Neuron (in vitro differentiated cells): ENCODE data around the gene UTP3.
"Not testable (repeated sequence)": the region's sequence is repeated elsewhere in the genome, so short reads cannot be mapped to it uniquely, and the experiment has no call there.

Experiments used
- H2AFZ ChIP-seq: one replicate; pipeline ENCODE4 v1.6.1; 2013; ENCODE audit warnings: low read depth, mild to moderate bottlenecking, inconsistent platforms, low read length, moderate library complexity
- H3K27me3 ChIP-seq: one replicate; pipeline ENCODE4 v1.6.1; 2013; ENCODE audit warnings: low read length; ENCODE audit not compliant: insufficient read depth
- H3K36me3 ChIP-seq: one replicate; pipeline ENCODE4 v1.6.1; 2013; ENCODE audit warnings: low read length; ENCODE audit not compliant: insufficient read depth
- H3K4me1 ChIP-seq: one replicate; pipeline ENCODE4 v1.6.1; 2013; ENCODE audit warnings: low read length; ENCODE audit not compliant: insufficient read depth
- H3K4me3 ChIP-seq: 2 replicates; pipeline ENCODE4 v1.5.1; 2013; ENCODE audit warnings: mild to moderate bottlenecking, low read length, moderate library complexity
- H3K9me3 ChIP-seq: one replicate; pipeline ENCODE4 v1.6.1; 2013; ENCODE audit warnings: low read length

Gene UTP3

DNA sequence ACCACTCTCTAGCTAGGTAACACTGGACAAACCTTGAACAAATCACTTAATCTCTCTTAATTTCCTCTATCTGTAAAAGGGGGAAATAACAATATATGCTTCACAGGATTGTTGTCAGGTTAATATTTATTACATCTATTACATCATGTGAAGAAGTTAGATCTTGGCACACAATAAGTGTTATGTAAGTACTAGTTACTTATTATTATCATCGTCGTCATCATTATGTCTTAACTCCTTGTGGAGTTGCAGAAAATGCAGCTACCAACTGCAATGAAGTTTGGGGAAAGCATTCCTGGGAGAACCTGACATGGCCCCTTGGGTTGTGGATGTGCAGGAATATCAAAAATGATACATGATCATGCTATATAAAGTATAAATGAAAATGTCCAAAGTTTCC is 17.2 kb upstream of the UTP3 start:
- Histone ChIP-seq H2AFZ (no peak overlapping the region), H3K4me1 (no peaks in the 10 kb centered on the region)

DNA sequence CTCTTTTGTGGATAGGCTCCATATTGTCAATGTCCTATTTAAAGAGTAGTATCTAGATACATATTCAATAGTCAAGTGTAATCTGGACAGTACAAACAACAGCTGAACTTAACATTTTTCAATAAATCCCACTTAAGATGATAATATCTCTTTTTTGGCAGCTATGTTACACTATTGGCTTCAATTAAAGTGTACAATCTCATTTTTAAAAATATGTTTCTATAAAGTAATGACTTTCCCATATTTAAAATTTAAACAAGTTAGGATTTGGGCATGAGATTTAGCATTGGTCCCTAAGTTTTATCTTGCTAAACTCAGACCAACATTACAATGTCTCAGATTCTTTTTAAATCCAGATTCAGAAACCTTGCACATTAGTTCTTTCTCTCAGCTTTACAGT is 14.1 kb upstream of the UTP3 start:
- no peaks in the 10 kb centered on the region for H3K9me3 ChIP-seq
- H3K4me3 ChIP-seq, result no peak overlapping the region
- H3K4me1 ChIP-seq, result no peaks in the 10 kb centered on the region

More for the DNA sequence above, 17.2 kb upstream of the UTP3 start:
- Histone ChIP-seq H3K4me3 (no peak overlapping the region), H3K27me3 (peaks cover 18% of the 10 kb centered on the region), H3K9me3 (no peaks in the 10 kb centered on the region), H3K36me3 (no peaks in the 10 kb centered on the region)

DNA sequence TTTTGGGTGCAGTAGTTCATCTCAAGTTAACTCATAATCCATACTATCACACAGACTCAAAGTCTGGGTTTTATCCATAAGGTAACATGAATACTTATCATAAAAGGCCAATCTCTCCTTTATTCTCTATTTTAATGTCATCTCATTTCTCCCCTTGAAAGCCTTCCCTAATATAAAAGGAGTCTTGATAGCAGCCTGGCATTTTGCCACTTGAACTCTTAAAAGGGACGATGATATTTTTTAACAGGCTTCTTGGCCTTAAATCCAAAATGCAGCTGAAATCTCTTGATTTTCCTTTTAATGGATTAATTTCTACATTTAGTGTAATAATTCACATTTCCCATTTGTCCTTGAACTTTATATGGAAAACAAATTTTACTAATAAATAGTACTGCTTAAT is 13.6 kb upstream of the UTP3 start:
- H3K36me3 ChIP-seq, result no peaks in the 10 kb centered on the region
- H3K4me3 ChIP-seq, result no peak overlapping the region
- no peak overlapping the region for H2AFZ ChIP-seq
- H3K9me3 ChIP-seq, result no peaks in the 10 kb centered on the region
- H3K27me3 ChIP-seq, result peaks cover 15% of the 10 kb centered on the region
- no peaks in the 10 kb centered on the region for H3K4me1 ChIP-seq

More for the DNA sequence above, 14.1 kb upstream of the UTP3 start:
- H2AFZ ChIP-seq, result no peak overlapping the region
- peaks cover 18% of the 10 kb centered on the region for H3K27me3 ChIP-seq
- no peaks in the 10 kb centered on the region for H3K36me3 ChIP-seq

DNA sequence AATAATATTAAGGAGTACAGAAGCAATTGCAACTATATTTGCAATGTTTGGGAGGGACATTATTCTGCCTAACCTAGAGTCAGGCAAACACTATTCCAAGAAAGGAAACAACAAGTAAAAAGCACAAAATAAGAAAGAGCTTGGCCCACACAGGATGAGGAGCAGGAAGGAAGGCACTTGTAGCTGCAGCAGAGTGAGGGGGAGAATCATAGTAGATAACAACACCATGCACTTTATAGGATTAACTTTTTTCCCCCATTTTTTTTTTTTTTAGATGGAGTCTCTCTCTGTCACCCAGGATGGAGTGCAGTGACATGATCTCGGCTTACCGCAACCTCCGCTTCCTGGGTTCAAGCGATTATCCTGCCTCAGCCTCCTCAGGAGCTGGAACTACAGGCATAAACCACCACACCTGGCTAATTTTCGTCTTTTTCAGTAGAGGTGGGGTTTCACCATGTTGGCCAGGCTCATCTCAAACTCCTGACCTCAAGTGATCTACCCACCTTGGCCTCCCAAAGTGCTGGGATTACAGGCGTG is 11.7 kb upstream of the UTP3 start:
- Histone ChIP-seq H3K4me3 (no peak overlapping the region), H3K9me3 (no peaks in the 10 kb centered on the region), H3K4me1 (no peaks in the 10 kb centered on the region), H3K27me3 (peaks cover 8% of the 10 kb centered on the region), H2AFZ (no peak overlapping the region), H3K36me3 (no peaks in the 10 kb centered on the region)

DNA sequence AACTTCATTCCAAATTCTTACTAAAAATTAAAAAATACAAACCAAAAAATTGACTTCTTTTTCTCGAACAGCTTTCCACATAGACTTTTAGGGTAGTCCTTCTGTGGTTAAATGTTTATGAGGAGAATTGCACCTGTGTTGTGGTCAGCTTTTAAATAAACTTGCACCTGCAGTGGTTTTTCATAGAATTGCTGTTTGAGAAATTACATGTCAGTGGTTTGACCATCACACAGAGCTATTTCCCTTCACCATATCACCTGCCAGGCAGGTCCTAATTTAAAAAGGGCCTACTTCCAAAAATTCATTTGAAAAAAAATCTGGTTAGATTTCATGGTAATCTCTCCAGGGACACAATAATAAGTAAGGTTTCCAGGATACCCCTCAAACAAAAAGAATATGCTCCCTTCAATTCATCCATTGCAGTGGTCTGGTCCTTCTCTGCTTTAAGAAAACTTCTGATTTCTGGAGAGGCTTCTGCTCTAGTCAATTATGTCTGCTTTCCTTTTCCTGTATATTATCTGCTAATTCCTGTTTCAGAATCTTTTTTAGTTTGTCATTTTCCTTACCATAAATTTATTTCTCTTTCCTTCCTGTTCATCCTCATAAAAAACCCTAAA is 9.8 kb upstream of the UTP3 start:
- no peaks in the 10 kb centered on the region for H3K4me1 ChIP-seq
- H3K27me3 ChIP-seq, result peaks cover 8% of the 10 kb centered on the region

DNA sequence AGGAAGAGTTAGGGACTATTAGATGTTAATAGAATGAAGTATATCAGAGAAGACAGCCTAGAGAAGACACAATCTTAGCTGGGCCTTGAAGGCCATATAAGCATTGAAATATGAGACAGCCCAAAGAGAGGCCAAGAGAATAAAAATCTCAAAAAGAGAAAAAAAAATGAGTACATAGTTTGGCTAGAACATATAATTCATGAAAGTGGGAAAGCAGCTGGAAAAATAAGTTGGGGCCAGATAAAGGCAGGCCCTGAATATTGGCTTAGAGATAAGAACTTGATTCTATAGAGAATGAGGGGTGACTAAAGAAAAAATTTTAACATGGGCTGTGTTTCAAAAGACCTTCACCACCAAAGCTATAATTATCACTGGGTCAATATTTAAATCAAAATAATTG is 7.4 kb upstream of the UTP3 start:
- H3K9me3 ChIP-seq, result no peaks in the 10 kb centered on the region
- no peaks in the 10 kb centered on the region for H3K27me3 ChIP-seq
- no peaks in the 10 kb centered on the region for H3K4me1 ChIP-seq
- H3K36me3 ChIP-seq, result no peaks in the 10 kb centered on the region
- H3K4me3 ChIP-seq, result no peak overlapping the region
- H2AFZ ChIP-seq, result no peak overlapping the region

More for the DNA sequence above, 9.8 kb upstream of the UTP3 start:
- Histone ChIP-seq H3K9me3 (no peaks in the 10 kb centered on the region), H2AFZ (no peak overlapping the region), H3K36me3 (no peaks in the 10 kb centered on the region), H3K4me3 (no peak overlapping the region)

DNA sequence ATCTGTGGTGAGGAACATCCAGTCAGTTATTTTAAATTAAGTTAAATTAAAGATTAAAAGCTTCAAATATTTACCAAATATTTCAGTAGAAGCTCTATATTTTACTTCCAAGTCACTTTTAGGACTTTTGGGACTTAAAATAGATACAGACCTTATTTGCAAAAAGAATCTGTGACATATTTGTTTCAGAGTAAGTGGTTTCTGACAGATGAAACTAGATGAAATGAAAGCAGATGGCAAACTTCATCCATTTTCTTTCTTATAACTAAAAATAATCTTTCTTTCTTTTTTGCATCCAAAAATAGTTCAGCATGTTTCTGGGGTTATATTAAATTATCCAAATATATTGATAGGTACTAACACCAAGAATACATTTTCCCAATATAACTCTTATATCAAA is 6.6 kb upstream of the UTP3 start:
- H3K27me3 ChIP-seq, result no peaks in the 10 kb centered on the region
- no peak overlapping the region for H3K4me3 ChIP-seq
- H2AFZ ChIP-seq, result no peak overlapping the region
- H3K36me3 ChIP-seq, result no peaks in the 10 kb centered on the region
- H3K4me1 ChIP-seq, result no peaks in the 10 kb centered on the region
- H3K9me3 ChIP-seq, result no peaks in the 10 kb centered on the region

DNA sequence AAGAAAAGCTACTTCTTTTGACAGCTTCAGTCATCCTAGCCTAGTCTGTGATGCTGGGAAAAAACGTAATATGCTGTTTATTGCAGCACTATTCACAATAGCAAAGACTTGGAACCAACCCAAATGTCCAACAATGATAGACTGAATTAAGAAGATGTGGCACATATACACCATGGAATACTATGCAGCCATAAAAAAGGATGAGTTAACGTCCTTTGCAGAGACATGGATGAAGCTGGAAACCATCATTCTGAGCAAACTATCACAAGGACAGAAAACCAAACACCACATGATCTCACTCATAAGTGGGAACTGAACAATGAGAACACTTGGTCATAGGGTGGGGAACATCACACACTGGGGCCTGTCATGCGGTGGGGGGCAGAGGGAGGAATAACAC is 6.2 kb upstream of the UTP3 start:
- not testable (repeated sequence) for H3K9me3 ChIP-seq, H3K4me1 ChIP-seq, H3K4me3 ChIP-seq, H3K27me3 ChIP-seq, H3K36me3 ChIP-seq, H2AFZ ChIP-seq

DNA sequence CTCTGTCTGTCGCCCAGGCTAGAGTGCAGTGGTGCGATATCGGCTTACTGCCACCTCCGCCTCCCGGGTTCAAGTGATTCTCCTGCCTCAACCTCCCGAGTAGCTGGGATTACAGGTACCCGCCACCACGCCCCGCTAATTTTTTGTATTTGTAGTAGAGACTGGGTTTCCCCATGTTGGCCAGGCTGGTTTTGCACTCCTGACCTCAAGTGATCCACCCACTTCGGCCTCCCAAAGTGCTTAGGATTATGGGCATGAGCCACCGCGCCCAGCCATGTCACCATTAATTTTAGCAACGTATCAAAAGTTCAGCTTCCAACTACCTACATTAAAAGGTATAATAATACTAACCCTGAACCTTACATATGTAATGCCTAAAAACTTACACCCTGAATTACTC is 940 bp upstream of the UTP3 start:
- Histone ChIP-seq H3K4me3 (peak overlapping the region; percentile 89), H3K4me1 (peaks cover 16% of the 10 kb centered on the region), H3K36me3 (peaks cover 17% of the 10 kb centered on the region), H3K27me3 (no peaks in the 10 kb centered on the region), H2AFZ (peak overlapping the region; percentile 82), H3K9me3 (no peaks in the 10 kb centered on the region)

DNA sequence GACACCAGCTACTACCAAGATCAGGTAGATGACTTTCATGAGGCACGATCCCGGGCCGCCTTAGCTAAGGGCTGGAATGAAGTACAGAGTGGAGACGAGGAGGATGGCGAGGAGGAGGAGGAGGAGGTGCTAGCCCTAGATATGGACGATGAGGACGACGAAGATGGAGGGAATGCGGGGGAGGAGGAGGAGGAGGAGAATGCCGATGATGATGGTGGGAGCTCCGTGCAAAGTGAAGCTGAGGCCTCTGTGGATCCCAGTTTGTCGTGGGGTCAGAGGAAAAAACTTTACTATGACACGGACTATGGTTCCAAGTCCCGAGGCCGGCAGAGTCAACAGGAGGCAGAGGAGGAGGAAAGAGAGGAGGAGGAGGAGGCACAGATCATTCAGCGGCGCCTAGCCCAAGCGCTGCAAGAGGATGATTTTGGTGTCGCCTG is 481 bp downstream of the UTP3 start:
- Histone ChIP-seq H3K4me3 (peak overlapping the region; percentile 89), H2AFZ (peak overlapping the region; percentile 33), H3K36me3 (peaks cover 20% of the 10 kb centered on the region), H3K4me1 (peaks cover 16% of the 10 kb centered on the region), H3K9me3 (no peaks in the 10 kb centered on the region), H3K27me3 (no peaks in the 10 kb centered on the region)

DNA sequence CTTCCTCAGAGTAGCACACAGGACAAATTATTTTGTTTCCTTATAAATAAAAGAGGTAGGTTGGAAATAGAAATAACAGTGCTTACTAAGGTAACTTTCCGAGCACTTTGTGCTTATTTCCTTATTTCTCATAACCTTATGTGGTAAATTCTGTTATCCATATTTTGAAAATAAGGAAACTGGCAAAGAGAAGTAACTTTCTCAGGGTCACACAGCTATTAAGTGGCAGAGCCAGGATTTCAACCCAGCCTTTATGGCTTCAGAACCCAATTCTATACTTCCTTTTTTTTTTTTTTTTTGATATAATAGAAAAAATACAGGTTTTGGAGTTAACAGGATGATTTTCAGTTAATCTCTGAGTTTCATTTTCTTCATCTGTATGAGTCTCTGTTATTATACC is 3.3 kb downstream of the UTP3 start:
- Histone ChIP-seq H3K9me3 (no peaks in the 10 kb centered on the region), H3K4me1 (peaks cover 16% of the 10 kb centered on the region), H3K36me3 (peaks cover 20% of the 10 kb centered on the region), H3K4me3 (no peak overlapping the region), H2AFZ (no peak overlapping the region), H3K27me3 (no peaks in the 10 kb centered on the region)

DNA sequence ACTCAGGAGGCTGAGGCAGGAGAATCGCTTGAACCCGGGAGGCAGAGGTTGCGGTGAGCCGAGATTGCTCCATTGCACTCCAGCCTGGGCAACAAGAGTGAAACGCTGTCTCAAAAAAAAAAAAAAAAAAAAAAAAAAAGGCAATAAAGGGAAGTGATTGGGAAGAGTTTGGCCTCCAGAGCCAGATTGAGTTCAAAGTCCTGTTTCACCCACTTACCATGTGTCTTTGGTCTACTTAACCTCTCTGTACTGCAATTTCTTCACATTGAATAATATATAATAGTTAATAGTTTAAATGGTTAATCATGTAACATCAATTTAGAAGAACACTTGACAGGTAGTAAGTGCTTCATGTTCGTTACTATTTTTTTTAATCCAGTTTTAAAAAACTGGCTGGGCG is 6.3 kb downstream of the UTP3 start:
- H2AFZ ChIP-seq, H3K27me3 ChIP-seq, H3K4me3 ChIP-seq, H3K4me1 ChIP-seq, H3K9me3 ChIP-seq: not testable (repeated sequence)
- peaks cover 19% of the 10 kb centered on the region for H3K36me3 ChIP-seq

DNA sequence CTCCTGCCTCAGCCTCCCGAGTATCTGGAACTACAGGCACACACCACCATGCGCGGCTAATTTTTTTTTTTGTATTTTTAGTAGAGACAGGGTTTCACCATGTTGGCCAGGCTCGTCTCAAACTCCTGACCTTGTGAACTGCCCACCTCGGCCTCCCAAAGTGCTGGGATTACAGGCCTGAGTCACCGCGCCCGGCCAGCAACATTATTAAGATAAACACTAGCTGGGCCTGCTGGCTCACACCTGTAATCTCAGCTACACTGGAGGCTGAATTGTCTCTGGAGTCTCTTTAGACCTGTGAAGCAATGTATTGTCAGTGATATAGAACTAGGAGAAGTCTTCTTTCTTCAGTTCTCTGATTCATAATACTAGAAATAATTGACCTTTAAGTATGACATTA is 10.1 kb downstream of the UTP3 start:
- not testable (repeated sequence) for H2AFZ ChIP-seq, H3K4me1 ChIP-seq, H3K4me3 ChIP-seq, H3K36me3 ChIP-seq, H3K9me3 ChIP-seq, H3K27me3 ChIP-seq

DNA sequence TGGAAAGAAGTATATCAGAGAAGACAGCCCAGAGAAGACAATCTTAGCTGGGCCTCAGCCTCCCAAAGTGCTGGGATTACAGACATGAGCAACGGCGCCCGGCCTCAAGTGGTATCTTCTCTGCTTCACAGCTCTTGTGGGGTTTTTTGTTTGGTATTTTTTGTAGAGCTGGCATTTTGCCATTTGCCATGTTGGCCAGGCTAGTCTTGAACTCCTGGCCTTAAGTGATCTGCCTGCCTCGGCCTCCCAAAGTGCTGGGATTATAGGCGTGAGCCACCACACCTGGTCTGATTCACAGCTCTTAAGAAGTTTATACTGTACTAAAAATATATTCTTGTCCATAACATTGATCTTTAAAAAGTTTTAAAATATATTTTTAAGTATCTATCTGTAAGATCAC is 12.4 kb downstream of the UTP3 start:
- no peaks in the 10 kb centered on the region for H3K9me3 ChIP-seq
- peaks cover 5% of the 10 kb centered on the region for H3K4me1 ChIP-seq
- no peaks in the 10 kb centered on the region for H3K27me3 ChIP-seq
- H3K4me3 ChIP-seq, result no peak overlapping the region
- no peak overlapping the region for H2AFZ ChIP-seq
- H3K36me3 ChIP-seq, result no peaks in the 10 kb centered on the region
